ENCODE measurements around the gene CCDC138. TPM values are rescaled to one million over a fixed set of nuclear protein-coding genes. Genes with fewer than 3 reads are reported as not detected.

CCDC138 gene
- total RNA-seq, 2 experiments from 2014 or later = 4.7 to 5.8 TPM

GRCh38 chr2:108916122-108916795 is 129.7 kb downstream of the CCDC138 start:
- POLR2A ChIA-PET = no interaction called here
- no peak overlapping the region for H3K27ac ChIP-seq (ENCODE audit: low read depth in 1 of 2, low read length in 2 of 2)
- no peaks in the 10 kb centered on the region for H3K9me3 ChIP-seq (ENCODE audit: control insufficient read depth in 1 of 2, insufficient read depth in 1 of 2, low read length in 2 of 2)
- Mint-ChIP-seq H3K27me3 (no peaks in the 10 kb centered on the region), H3K4me1 (ENCODE audit: low read depth) (peaks cover 9% of the 10 kb centered on the region), H3K27ac (no peak overlapping the region), H3K4me3 (no peak overlapping the region), H3K36me3 (ENCODE audit: low read depth) (peaks cover 61% of the 10 kb centered on the region), H3K9me3 (no peaks in the 10 kb centered on the region)
- CTCF ChIA-PET = no interaction called here
- H3K4me1 ChIP-seq (ENCODE audit: insufficient read depth, low read length) = no peaks in the 10 kb centered on the region
- no peaks in the 10 kb centered on the region for H3K36me3 ChIP-seq (ENCODE audit: insufficient read depth, low read length)
- intact Hi-C loops (cut with DNase I, micrococcal nuclease) = no loop called here
- peak in 1 of 14 experiments; percentile 25 for DNase-seq
- TF ChIP-seq CTCF (IDR thresholded peaks at IDR 0.05) = no peak
- H3K4me3 ChIP-seq (ENCODE audit: low read length) = no peak overlapping the region
- no peak for ATAC-seq (ENCODE audit: poor library complexity)
- no peaks in the 10 kb centered on the region for H3K27me3 ChIP-seq (ENCODE audit: control insufficient read depth in 1 of 2, insufficient read depth in 2 of 2, low read length in 2 of 2)

- Histone ChIP-seq H3K27me3 (ENCODE audit: control insufficient read depth in 1 of 2, insufficient read depth in 2 of 2, low read length in 2 of 2) (no peaks in the 10 kb centered on the region), H3K4me3 (ENCODE audit: low read length) (no peak overlapping the region), H3K27ac (ENCODE audit: low read depth in 1 of 2, low read length in 2 of 2) (no peak overlapping the region), H3K4me1 (ENCODE audit: insufficient read depth, low read length) (no peaks in the 10 kb centered on the region), H3K9me3 (ENCODE audit: control insufficient read depth in 1 of 2, insufficient read depth in 1 of 2, low read length in 2 of 2) (no peaks in the 10 kb centered on the region), H3K36me3 (ENCODE audit: insufficient read depth, low read length) (no peaks in the 10 kb centered on the region)
- H3K4me1 Mint-ChIP-seq (ENCODE audit: low read depth) = peaks cover 9% of the 10 kb centered on the region
- H3K27me3 Mint-ChIP-seq = no peaks in the 10 kb centered on the region
- DNase-seq (peak in 1 of 14 experiments; percentile 2), ATAC-seq (ENCODE audit: poor library complexity) (no peak)
- H3K27ac Mint-ChIP-seq = peak overlapping the region; percentile 27
- H3K4me3 Mint-ChIP-seq = no peak overlapping the region
- TF ChIP-seq CTCF (IDR thresholded peaks at IDR 0.05) = no peak
- no peaks in the 10 kb centered on the region for H3K9me3 Mint-ChIP-seq
- intact Hi-C loops (cut with DNase I, micrococcal nuclease) = no loop called here
- ChIA-PET CTCF (no interaction called here), POLR2A (no interaction called here)
- H3K36me3 Mint-ChIP-seq (ENCODE audit: low read depth) = peaks cover 56% of the 10 kb centered on the region
Measured at GRCh38 chr2:108916796-108917421, 130.3 kb downstream of the CCDC138 start.

- Mint-ChIP-seq H3K4me1 (ENCODE audit: low read depth) (peaks cover 9% of the 10 kb centered on the region), H3K36me3 (ENCODE audit: low read depth) (peaks cover 52% of the 10 kb centered on the region), H3K27ac (peak overlapping the region; percentile 27), H3K27me3 (no peaks in the 10 kb centered on the region), H3K4me3 (no peak overlapping the region), H3K9me3 (no peaks in the 10 kb centered on the region)
- ChIA-PET CTCF (no interaction called here), POLR2A (no interaction called here)
- Histone ChIP-seq H3K27me3 (ENCODE audit: control insufficient read depth in 1 of 2, insufficient read depth in 2 of 2, low read length in 2 of 2) (no peaks in the 10 kb centered on the region), H3K27ac (ENCODE audit: low read depth in 1 of 2, low read length in 2 of 2) (no peak overlapping the region), H3K4me3 (ENCODE audit: low read length) (no peak overlapping the region), H3K9me3 (ENCODE audit: control insufficient read depth in 1 of 2, insufficient read depth in 1 of 2, low read length in 2 of 2) (no peaks in the 10 kb centered on the region), H3K36me3 (ENCODE audit: insufficient read depth, low read length) (no peaks in the 10 kb centered on the region), H3K4me1 (ENCODE audit: insufficient read depth, low read length) (no peaks in the 10 kb centered on the region)
- TF ChIP-seq CTCF (IDR thresholded peaks at IDR 0.05) = no peak
- peak in 1 of 14 experiments; percentile 29 for DNase-seq
- intact Hi-C loops (cut with DNase I, micrococcal nuclease) = no loop called here
- ATAC-seq (ENCODE audit: poor library complexity) = no peak
Measured at GRCh38 chr2:108917526-108917925, 131.0 kb downstream of the CCDC138 start.

Measured in CD4-positive, alpha-beta T cell (primary cell).